ENCODE results near the gene ATCAY. TPM values are rescaled to one million over a fixed set of nuclear protein-coding genes. Genes with fewer than 3 reads are reported as not detected.
A peak's percentile ranks its signal among the peaks of the same experiment; 100 is the strongest.

Gene ATCAY
- total and polyA plus RNA-seq, 2 of the 13 experiments (the other 11 are each of a cell fraction or from before 2014, with no cell fraction given) = not detected

- TF ChIP-seq ZFY (CRISPR knock-in tag; IDR thresholded peaks at IDR 0.05) (no peak), FOXK1 (CRISPR knock-in tag; IDR thresholded peaks at IDR 0.05; ENCODE audit: borderline replicate concordance, low read depth) (no peak), ZBTB7B (CRISPR knock-in tag; IDR thresholded peaks at IDR 0.05) (no peak), SPEN (CRISPR knock-in tag; IDR thresholded peaks at IDR 0.05; ENCODE audit: low read depth) (no peak), POLR2AphosphoS2 (IDR thresholded peaks at IDR 0.05; ENCODE audit: low read depth, low read length) (peak; percentile 95), TERF1 (CRISPR knock-in tag; IDR thresholded peaks at IDR 0.05) (no peak)
Observed at GRCh38 chr19:3975637-3976087, 95.2 kb downstream of the ATCAY start (continued).

GRCh38 chr19:3976495-3977241, 96.2 kb downstream of the ATCAY start:
- FAIRE-seq = no peak
- TF ChIP-seq RBM22 (optimal IDR thresholded peaks at IDR 0.05; ENCODE audit: low read length) = peak; percentile 82
- 0 out of 4 replicates have a peak, but pooled peaks of 1 of the 2 experiments have one; percentile 53 for TF ChIP-seq POLR2A (IDR thresholded peaks at IDR 0.05; ENCODE audit: insufficient read depth in 1 of 2, low read depth in 2 of 2, low read length in 2 of 2)
- TF ChIP-seq PRPF4 (IDR thresholded peaks at IDR 0.05; ENCODE audit: low read depth, low read length, poor library complexity, severe bottlenecking) = peak; percentile 12
- TF ChIP-seq AKNA (CRISPR knock-in tag; IDR thresholded peaks at IDR 0.05; ENCODE audit: borderline replicate concordance) = no peak
- peak; percentile 55 for TF ChIP-seq POLR2G (IDR thresholded peaks at IDR 0.05; ENCODE audit: low read depth, low read length)
- peak; percentile 0; the same call in 1 of the 2 replicates for TF ChIP-seq POLR2AphosphoS2 (IDR thresholded peaks at IDR 0.05; ENCODE audit: low read depth, low read length)
- no peak for TF ChIP-seq SOX13 (IDR thresholded peaks at IDR 0.05)
- peak in 1 of 2 experiments; percentile 66; a peak in 1 of 4 replicates for TF ChIP-seq SOX13 (CRISPR knock-in tag; conservative IDR thresholded peaks at IDR 0.05 in 1 of 2, IDR thresholded peaks at IDR 0.05 in 1 of 2)
- peak; percentile 38; the same call in 1 of the 2 replicates for TF ChIP-seq RAD21 (CRISPR knock-in tag; IDR thresholded peaks at IDR 0.05)
- TF ChIP-seq ZFX (CRISPR knock-in tag; IDR thresholded peaks at IDR 0.05; ENCODE audit: low read depth) = 0 out of 2 replicates have a peak, but pooled peaks have one; percentile 4
- no peak for TF ChIP-seq NCOR1 (IDR thresholded peaks at IDR 0.05; ENCODE audit: borderline replicate concordance, low read length)
- TF ChIP-seq MEIS2 (CRISPR knock-in tag; IDR thresholded peaks at IDR 0.05) = no peak

More at GRCh38 chr19:3976495-3977241, 96.2 kb downstream of the ATCAY start:
- ChIA-PET POLR2A (interaction anchor here (2.8 kb wide), 1 partner anchor 9 kb away, joined by 15 read pairs; the partner anchor contains the start of gene EEF2), CTCF (ENCODE audit: low intra/inter-chr PET ratio, low total read pairs) (no interaction called here)
- no peaks in the 10 kb centered on the region for H3K9me3 ChIP-seq (ENCODE audit: low read length)
- no peak overlapping the region for H3K9ac ChIP-seq (ENCODE audit: insufficient read depth, low read depth, low read length)
- ATAC-seq (peak; percentile 9), DNase-seq (ENCODE audit: low spot score) (no peak)
- peaks cover 12% of the 10 kb centered on the region for H3K4me1 ChIP-seq (ENCODE audit: insufficient read depth, low read length)
- in situ Hi-C loops (cut with HindIII; ENCODE audit: extremely low pct_ligation_motif_present, low pct_unique_long_range_greater_than_20kb) (no loop called here), intact Hi-C loops (cut with micrococcal nuclease; ENCODE audit: unreplicated experiment) (no loop called here)
- no peak overlapping the region for H3K4me3 ChIP-seq (replicated peaks in 1 of 3; ENCODE audit: insufficient read depth in 1 of 3, low read depth in 2 of 3, low read length in 3 of 3)
- 100% methylated on average over 11 of the region's 29 CpGs for WGBS (ENCODE audit: low lambda C conversion rate)
- no peak overlapping the region for H3K4me2 ChIP-seq (ENCODE audit: low read depth, low read length)
- H3K36me3 ChIP-seq (replicated peaks in 1 of 2; ENCODE audit: control insufficient read depth in 1 of 2, insufficient read depth in 2 of 2, low read length in 2 of 2) = peaks cover 50 to 58% of the 10 kb centered on the region in 2 experiments
- H4K20me1 ChIP-seq (ENCODE audit: insufficient read depth, low read length) = peaks cover 62% of the 10 kb centered on the region
- H3K27me3 ChIP-seq (ENCODE audit: control insufficient read depth in 1 of 2, insufficient read depth in 2 of 2, low read length in 2 of 2) = no peaks in the 10 kb centered on the region
- no peak overlapping the region for H3K27ac ChIP-seq (ENCODE audit: extremely low read length, insufficient read depth, low read length)
- peaks cover 14% of the 10 kb centered on the region for H3K79me2 ChIP-seq (ENCODE audit: insufficient read depth, low read length)
- no peak overlapping the region for H2AFZ ChIP-seq (ENCODE audit: low read length)
- TSS peak; percentile 36 for BruUV-seq (replicated peaks)
